Peyer's patch (tissue), 4 donors: ENCODE results near the gene SLC35A4.

ENCODE experiments used
- POLR2A ChIP-seq, 2 donors: fragments of 450-650 bp; IDR thresholded peaks; one replicate each; pipeline ENCODE4 v1.5.1; 2017; ENCODE audit warnings: antibody characterized with exemption in 2 of 2, mild to moderate bottlenecking in 2 of 2, moderate library complexity in 2 of 2
- TF ChIP-seq, protein P1 (sequence below), 6 experiments: fragments of 450-650 bp in 4 of 6; fragments of 200-600 bp in 2 of 6; sonication (generic) in 1 of 6; IDR thresholded peaks; one replicate each; pipeline ENCODE4 v1.5.1; 2017 to 2019; ENCODE audit warnings: antibody characterized with exemption in 6 of 6, mild to moderate bottlenecking in 3 of 6, moderate library complexity in 1 of 6

DNA sequence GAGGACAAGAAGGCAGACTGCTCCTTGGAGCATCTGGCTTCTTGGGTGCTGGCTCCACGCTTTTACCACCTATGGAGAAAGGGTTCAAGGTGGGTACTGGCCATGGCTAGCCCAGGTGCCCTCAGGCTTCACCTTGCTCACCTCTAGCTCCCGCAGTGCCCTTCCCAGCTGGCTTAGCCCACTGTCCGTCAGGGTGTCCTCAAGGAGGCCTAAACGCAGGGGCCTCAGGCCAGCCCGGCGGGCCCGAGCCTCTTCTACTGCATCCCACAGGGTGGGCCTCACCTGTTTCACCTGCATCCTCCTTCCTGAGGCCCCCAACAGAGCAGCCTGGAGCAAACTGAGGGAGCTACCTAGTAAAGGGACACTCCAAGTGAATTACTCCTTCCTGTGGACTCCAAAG, 9.1 kb downstream of the SLC35A4 start:
- TF ChIP-seq, protein P1, sequence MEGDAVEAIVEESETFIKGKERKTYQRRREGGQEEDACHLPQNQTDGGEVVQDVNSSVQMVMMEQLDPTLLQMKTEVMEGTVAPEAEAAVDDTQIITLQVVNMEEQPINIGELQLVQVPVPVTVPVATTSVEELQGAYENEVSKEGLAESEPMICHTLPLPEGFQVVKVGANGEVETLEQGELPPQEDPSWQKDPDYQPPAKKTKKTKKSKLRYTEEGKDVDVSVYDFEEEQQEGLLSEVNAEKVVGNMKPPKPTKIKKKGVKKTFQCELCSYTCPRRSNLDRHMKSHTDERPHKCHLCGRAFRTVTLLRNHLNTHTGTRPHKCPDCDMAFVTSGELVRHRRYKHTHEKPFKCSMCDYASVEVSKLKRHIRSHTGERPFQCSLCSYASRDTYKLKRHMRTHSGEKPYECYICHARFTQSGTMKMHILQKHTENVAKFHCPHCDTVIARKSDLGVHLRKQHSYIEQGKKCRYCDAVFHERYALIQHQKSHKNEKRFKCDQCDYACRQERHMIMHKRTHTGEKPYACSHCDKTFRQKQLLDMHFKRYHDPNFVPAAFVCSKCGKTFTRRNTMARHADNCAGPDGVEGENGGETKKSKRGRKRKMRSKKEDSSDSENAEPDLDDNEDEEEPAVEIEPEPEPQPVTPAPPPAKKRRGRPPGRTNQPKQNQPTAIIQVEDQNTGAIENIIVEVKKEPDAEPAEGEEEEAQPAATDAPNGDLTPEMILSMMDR (IDR thresholded peaks at IDR 0.05): no peak
- TF ChIP-seq POLR2A (IDR thresholded peaks at IDR 0.05): no peak
